Suprapubic skin (tissue), 4 donors: ENCODE data around the gene MLH1.

Source experiments
- CTCF ChIP-seq, 2 donors: fragments of 200-600 bp in 1 of 2; fragments of 450-650 bp in 1 of 2; sonication (generic) in 1 of 2; IDR thresholded peaks; one replicate each; pipeline ENCODE4 v1.5.1; 2016 to 2019; ENCODE audit warnings: antibody characterized with exemption in 2 of 2, mild to moderate bottlenecking in 1 of 2, moderate library complexity in 1 of 2
- EP300 ChIP-seq: sonication (generic); formaldehyde crosslinking; IDR thresholded peaks from one replicate; pipeline ENCODE4 v1.6.1; 2017; ENCODE audit warnings: antibody characterized with exemption
- POLR2A ChIP-seq, 2 donors: fragments of 450-650 bp; IDR thresholded peaks; one replicate each; pipeline ENCODE4 v1.6.1; 2017; ENCODE audit warnings: antibody characterized with exemption in 2 of 2, mild to moderate bottlenecking in 2 of 2, moderate library complexity in 2 of 2
- POLR2AphosphoS5 ChIP-seq, 3 donors: sonication (generic); formaldehyde crosslinking; IDR thresholded peaks; one replicate each; pipeline ENCODE4 v1.6.1; 2017; ENCODE audit warnings: antibody characterized with exemption in 3 of 3

GRCh38 chr3:37053753-37054152, 60.4 kb downstream of the MLH1 start:
- TF ChIP-seq CTCF (IDR thresholded peaks at IDR 0.05) = no peak
- TF ChIP-seq POLR2A (IDR thresholded peaks at IDR 0.05) = no peak
- TF ChIP-seq POLR2AphosphoS5 (IDR thresholded peaks at IDR 0.05) = no peak
- TF ChIP-seq EP300 = no peak
